Inflammatory macrophage treated with lipopolysaccharide for 4 hours (primary cell): ENCODE data around the gene AKIRIN2.

Source experiments
- DNase-seq: peaks from one replicate; pipeline ENCODE4 v3.0.0-alpha.2; 2020

AKIRIN2 gene

DNA sequence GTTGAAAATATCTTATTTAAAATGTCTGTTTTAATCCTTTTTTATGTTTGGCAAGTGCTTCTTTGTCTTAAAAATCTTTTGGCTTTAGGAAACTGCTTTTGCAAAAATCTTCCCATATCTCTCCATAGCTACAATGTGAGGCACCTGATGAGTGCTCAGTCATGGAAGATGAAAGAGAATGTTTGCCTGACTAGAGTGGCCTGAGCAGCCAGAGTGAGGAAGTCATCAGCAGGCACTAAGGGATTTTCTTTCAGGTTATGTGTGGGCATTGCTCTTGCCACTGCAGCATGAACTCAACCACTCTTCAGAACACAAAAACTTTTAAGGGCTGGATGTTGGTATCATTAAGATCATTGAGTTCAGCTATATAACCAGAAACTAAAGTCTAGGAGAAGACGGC, 47.9 kb downstream of the AKIRIN2 start:
- no peak for DNase-seq

- no peak for DNase-seq
Measured at GRCh38 chr6:87653074-87653962, 48.7 kb downstream of the AKIRIN2 start.

DNA sequence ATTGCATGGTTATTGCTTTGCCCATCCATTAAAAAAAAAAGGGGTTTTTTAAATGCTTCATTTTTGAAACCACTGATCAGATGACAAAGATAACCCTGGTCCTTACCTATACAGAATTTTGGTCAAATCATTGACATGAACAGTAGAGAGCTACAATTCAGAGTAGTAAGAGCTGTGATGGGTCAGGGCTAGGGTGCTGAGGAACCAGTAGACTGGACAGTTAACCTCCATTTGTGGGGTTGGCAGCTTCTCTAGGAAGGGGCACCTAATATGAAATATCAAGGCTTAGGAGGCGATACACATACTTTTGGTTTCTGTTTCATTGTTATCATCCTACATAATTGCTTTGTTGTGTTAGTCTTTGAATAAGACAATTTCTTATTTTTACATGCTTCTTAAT, 57.0 kb downstream of the AKIRIN2 start:
- DNase-seq: peak; percentile 40

DNA sequence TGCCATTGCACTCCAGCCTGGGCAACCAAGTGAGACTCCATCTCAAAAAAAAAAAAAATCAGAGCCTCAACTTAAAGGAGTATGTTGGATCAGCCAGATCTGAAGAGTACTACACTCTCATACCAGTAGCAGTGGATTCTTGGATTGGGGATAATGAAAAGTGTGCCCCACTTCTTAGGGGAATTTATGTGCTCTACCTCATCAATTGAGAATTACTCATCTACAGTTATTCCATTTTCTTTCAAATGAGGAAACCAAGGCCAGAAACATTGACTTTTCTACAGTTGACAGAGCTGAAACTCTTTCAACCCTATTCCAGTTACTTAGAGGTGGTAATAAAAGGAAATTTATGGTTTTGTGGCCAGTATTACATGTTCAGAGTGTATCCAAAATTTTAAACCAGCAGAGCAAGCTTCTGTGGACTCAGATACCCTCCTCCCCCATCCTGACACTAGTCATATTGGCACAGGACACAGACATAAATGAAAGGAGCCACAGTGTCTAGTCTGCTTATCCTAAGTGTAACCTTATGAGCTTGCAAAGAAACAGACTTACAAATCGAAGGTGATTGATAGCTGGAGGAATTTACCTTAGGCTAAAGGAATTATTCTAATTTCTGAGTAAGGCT, 60.9 kb downstream of the AKIRIN2 start:
- no peak for DNase-seq

GRCh38 chr6:87639373-87639772, 62.7 kb downstream of the AKIRIN2 start:
- no peak for DNase-seq

DNA sequence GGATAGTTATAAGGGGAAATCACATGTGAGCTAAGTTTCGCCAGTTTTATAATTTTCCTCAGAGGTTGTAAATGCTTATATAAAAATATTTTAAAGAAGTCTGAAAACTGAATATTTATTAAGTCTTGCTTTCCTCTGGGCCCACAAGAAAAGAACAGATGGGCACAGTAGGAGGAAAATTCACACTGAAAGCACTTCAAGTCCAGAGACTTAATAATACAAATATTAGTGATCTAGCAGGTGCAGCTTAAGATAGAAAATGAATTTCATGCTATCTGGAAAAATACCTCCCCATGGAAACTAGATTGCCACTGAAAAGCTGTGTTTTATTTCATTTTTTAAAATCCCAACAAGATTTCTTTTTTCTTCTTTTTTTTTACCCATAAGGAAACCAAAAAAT, 64.9 kb downstream of the AKIRIN2 start:
- no peak for DNase-seq

- no peak for DNase-seq
Measured at GRCh38 chr6:87636315-87636714, 65.7 kb downstream of the AKIRIN2 start.

DNA sequence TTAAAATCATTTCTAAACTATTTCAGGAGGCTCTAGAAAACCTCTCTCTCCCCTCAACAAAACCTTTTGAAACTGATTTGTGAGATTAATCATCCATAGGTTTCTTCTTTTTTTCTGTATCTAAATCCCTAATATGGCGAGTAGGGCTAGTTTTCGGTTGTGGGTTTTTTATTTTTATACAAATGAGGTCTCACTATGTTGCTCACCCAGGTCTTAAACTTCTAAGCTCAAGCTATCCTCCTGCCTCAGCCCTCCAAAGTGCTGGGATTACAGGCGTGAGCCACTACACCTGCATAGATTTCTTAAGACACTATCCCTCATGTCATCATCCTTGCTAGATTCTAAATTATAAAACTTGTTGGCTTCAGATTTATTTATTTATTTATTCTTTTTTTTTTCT, 68.2 kb downstream of the AKIRIN2 start:
- no peak for DNase-seq

GRCh38 chr6:87630746-87631145, 71.3 kb downstream of the AKIRIN2 start:
- no peak for DNase-seq

DNA sequence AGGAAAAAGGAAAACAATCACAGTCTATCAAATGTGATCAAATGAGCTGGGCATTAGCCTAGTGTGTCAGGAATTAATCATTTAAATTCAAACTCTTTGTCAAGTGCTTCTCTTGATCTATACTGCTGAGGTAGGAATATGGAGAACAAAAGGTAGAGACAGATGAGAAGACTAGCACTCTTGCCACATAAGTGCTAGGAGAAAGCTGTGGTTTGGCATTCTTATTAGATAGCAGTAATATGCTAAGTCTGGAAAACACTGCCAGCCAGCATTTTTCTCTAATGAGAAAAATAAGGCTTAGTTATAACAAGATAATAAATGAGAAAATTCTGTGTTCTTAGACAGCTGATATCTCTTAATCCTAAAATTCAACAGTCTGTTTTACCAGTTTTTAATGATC, 73.2 kb downstream of the AKIRIN2 start:
- no peak for DNase-seq

GRCh38 chr6:87628424-87628823, 73.6 kb downstream of the AKIRIN2 start:
- no peak for DNase-seq
